Right lobe of liver (tissue), 6 donors: ENCODE data around the gene WNT9B. TPM values are rescaled to one million over a fixed set of nuclear protein-coding genes. Genes with fewer than 3 reads are reported as not detected.

Source experiments
- ATAC-seq, 4 donors: fragments of 200-7000 bp; cut with Tn5 transposase; one replicate each; pipeline ENCODE4 v1.9.1; 2020; ENCODE audit warnings: mild to moderate bottlenecking in 4 of 4, moderate library complexity in 4 of 4
- DNase-seq, 3 donors: peaks; one replicate each; pipeline ENCODE4 v3.0.0-alpha.2; 2020
- H3K27ac ChIP-seq, 3 donors: fragments of 200-600 bp; one replicate each; pipeline ENCODE4 v1.8.0; 2022
- H3K27me3 ChIP-seq, 2 donors: fragments of 200-600 bp; one replicate each; pipeline ENCODE4 v1.8.0; 2022
- H3K36me3 ChIP-seq, 4 donors: fragments of 200-600 bp; sonication (generic) in 1 of 4; one replicate each; pipeline versions ENCODE4 v1.5.1 to v1.8.0; 2017 to 2022; ENCODE audit warnings: control low read depth in 1 of 4
- H3K4me1 ChIP-seq, 4 donors: fragments of 200-600 bp; sonication (generic) in 1 of 4; one replicate each; pipeline versions ENCODE4 v1.5.1 to v1.8.0; 2017 to 2022; ENCODE audit warnings: control low read depth in 1 of 4
- H3K4me3 ChIP-seq, 3 donors: fragments of 200-600 bp; one replicate each; pipeline ENCODE4 v1.8.0; 2022
- H3K9me3 ChIP-seq, 4 donors: fragments of 200-600 bp; sonication (generic) in 1 of 4; one replicate each; pipeline versions ENCODE4 v1.5.1 to v1.8.0; 2017 to 2022; ENCODE audit warnings: control low read depth in 1 of 4
- POLR2A ChIP-seq: fragments of 450-650 bp; IDR thresholded peaks from one replicate; pipeline ENCODE4 v1.6.1; 2017; ENCODE audit warnings: antibody characterized with exemption, mild to moderate bottlenecking
- WGBS: methylation state at CpG from one replicate; pipeline ENCODE4 v1.1.6; 2018; ENCODE audit warnings: low coverage, low lambda C conversion rate; ENCODE audit not compliant: insufficient coverage; ENCODE audit errors: missing lambda C conversion rate; 5-methylcytosine and 5-hydroxymethylcytosine counted together
- intact Hi-C, 2 donors: fragments of 100-400 bp; cut with DNase I; formaldehyde crosslinking; loops; one replicate each; pipeline versions ENCODE4 v1.11.2 to v1.14.1; 2022
- total RNA-seq, 6 experiments: library from RNA; depleted of rRNA in 2 of 6; stranded (reverse); fragments of >200 nt in 2 of 6; fragmentation: NEBNext Ultra II Directional in 3 of 6; extraction: Animal tissue kit (Norgen Biotek cat#: 25700) in 3 of 6; gene quantifications; one replicate each; pipeline versions ENCODE4 v1.1.0 to v1.2.4, GENCODE V29; 2016 to 2023
- TF ChIP-seq, protein P1 (sequence below), 4 donors: fragments of 200-600 bp in 3 of 4; fragments of 450-650 bp in 1 of 4; IDR thresholded peaks; one replicate each; pipeline versions ENCODE4 v1.5.1 to v1.8.0; 2016 to 2022; ENCODE audit warnings: antibody characterized with exemption in 4 of 4, mild to moderate bottlenecking in 2 of 4
- donor health status: DM: no; HTN: yes; CAD: no.
- donor health status: DM: no; HTN: no; CAD: no.
- donor health status: DM: no; HTN: no; CAD: no.
- donor health status: DM: no; HTN: yes; CAD: no.
- donor health status: DM: no; HTN: yes; CAD: no.

WNT9B gene
- total RNA-seq, 6 experiments from 2014 or later, result 0.55 to 1.7 (median 1.2) TPM; not detected in 3

DNA sequence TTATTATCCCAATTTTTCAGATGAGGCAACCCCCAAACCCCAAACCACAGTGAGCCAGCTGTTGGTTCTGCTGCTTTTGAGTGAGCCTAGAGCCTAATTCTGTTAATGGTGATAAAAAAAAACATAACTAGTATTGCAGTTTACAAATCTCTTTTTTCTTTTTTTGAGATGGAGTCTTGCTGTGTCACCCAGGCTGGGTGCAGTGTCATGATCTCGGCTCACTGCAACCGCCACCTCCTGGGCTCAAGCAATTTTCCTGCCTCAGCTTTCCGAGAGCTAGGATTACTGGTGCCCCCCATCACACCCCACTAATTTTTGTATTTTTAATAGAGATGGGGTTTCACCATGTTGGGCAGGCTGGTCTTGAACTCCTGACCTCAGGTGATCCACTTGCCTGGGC is 3.1 kb downstream of the WNT9B start:
- no peak overlapping the region for H3K4me3 ChIP-seq
- H3K9me3 ChIP-seq, result no peaks in the 10 kb centered on the region
- intact Hi-C loops, result no loop called here
- H3K36me3 ChIP-seq, result no peaks in the 10 kb centered on the region
- peaks cover 0 to 5% of the 10 kb centered on the region in 2 donors for H3K27me3 ChIP-seq
- H3K4me1 ChIP-seq, result peaks cover 0 to 6% (median 2%) of the 10 kb centered on the region in 4 donors
- ATAC-seq (no peak), DNase-seq (no peak)
- WGBS, result 95% methylated on average over 3 of the region's 3 CpGs
- no peak overlapping the region for H3K27ac ChIP-seq
- TF ChIP-seq, protein P1, sequence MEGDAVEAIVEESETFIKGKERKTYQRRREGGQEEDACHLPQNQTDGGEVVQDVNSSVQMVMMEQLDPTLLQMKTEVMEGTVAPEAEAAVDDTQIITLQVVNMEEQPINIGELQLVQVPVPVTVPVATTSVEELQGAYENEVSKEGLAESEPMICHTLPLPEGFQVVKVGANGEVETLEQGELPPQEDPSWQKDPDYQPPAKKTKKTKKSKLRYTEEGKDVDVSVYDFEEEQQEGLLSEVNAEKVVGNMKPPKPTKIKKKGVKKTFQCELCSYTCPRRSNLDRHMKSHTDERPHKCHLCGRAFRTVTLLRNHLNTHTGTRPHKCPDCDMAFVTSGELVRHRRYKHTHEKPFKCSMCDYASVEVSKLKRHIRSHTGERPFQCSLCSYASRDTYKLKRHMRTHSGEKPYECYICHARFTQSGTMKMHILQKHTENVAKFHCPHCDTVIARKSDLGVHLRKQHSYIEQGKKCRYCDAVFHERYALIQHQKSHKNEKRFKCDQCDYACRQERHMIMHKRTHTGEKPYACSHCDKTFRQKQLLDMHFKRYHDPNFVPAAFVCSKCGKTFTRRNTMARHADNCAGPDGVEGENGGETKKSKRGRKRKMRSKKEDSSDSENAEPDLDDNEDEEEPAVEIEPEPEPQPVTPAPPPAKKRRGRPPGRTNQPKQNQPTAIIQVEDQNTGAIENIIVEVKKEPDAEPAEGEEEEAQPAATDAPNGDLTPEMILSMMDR (IDR thresholded peaks at IDR 0.05), result no peak
- TF ChIP-seq POLR2A, result no peak

DNA sequence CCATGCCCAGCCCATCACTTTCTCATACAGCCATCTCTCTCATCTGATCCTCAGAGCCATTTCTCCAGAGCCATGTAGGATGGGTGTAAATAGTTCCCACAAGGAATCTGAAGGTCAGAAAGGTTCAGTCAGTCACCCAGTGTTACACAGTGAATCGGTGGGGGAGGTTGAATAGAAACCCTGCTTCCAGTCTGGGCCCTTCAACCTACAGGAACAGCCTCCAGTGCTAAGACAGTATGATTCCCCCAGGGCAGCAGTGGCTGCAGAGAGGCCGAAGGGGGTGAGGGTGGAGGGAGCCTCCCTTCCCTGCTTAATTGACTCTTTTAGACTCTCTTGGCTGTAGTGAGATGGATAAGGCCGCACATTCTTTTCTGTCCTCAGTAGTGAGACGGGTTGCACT is 3.6 kb downstream of the WNT9B start:
- peaks cover 0 to 6% (median 2%) of the 10 kb centered on the region in 4 donors for H3K4me1 ChIP-seq
- no peak for TF ChIP-seq POLR2A
- TF ChIP-seq, protein P1 (IDR thresholded peaks at IDR 0.05), result no peak
- DNase-seq, result no peak
- H3K27ac ChIP-seq, result no peak overlapping the region
- intact Hi-C loops, result no loop called here
- no peaks in the 10 kb centered on the region for H3K9me3 ChIP-seq
- no peaks in the 10 kb centered on the region for H3K36me3 ChIP-seq
- 33% methylated on average over 1 of the region's 4 CpGs for WGBS
- peaks cover 0 to 5% of the 10 kb centered on the region in 2 donors for H3K27me3 ChIP-seq
- H3K4me3 ChIP-seq, result no peak overlapping the region
- no peak for ATAC-seq

DNA sequence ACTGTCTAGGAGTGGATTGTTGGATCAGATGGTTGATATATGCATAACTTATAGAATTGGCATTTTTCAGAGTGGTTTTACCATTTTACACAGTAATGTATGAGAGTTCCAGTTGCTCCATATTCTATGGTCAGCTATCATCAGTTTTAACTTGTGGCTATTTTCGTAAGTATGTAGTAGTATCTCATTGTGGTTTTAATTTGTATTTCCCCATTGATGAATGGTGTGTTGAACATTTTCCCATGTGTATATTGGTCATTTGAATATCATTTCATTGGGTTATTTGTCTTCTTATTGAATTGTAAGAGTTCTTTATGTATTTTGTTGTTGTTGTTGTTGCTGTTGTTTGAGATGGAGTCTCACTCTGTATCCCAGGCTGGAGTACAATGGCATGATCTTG is 6.2 kb downstream of the WNT9B start:
- Histone ChIP-seq H3K27me3 (no peaks in the 10 kb centered on the region), H3K27ac (no peak overlapping the region), H3K4me1 (no peaks in the 10 kb centered on the region), H3K4me3 (no peak overlapping the region), H3K36me3 (no peaks in the 10 kb centered on the region), H3K9me3 (no peaks in the 10 kb centered on the region)
- TF ChIP-seq, protein P1 (IDR thresholded peaks at IDR 0.05), result no peak
- WGBS, result 94% methylated on average over 1 of the region's 1 CpG
- DNase-seq, result no peak
- no peak for ATAC-seq
- intact Hi-C loops, result no loop called here

DNA sequence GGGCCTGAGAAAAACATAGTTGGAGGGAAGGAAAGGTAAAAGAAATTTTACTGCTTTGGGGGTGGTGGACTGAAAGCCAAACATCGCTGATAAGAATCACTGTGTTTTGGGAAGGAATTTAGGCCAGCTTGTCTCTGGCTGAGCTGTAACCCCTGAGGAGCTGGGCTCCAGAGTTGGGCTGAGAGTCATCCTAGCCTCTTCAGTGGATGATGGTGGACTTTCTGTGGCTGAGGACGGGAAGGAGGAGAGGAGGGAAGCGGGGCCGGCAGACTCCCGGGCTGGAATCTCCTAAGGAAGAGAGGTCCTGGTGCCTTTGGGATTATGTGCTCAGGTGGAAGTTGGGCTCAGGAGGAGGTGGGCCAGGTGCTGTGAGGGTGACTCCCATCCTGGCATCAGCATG is 8.6 kb downstream of the WNT9B start:
- Histone ChIP-seq H3K27ac (no peak overlapping the region), H3K4me3 (no peak overlapping the region), H3K36me3 (no peaks in the 10 kb centered on the region), H3K4me1 (no peaks in the 10 kb centered on the region), H3K9me3 (no peaks in the 10 kb centered on the region), H3K27me3 (no peaks in the 10 kb centered on the region)
- no peak for DNase-seq
- TF ChIP-seq, protein P1 (IDR thresholded peaks at IDR 0.05), result no peak
- no peak for TF ChIP-seq POLR2A
- intact Hi-C loops, result no loop called here
- WGBS, result 87% methylated on average over 4 of the region's 5 CpGs
- no peak for ATAC-seq

DNA sequence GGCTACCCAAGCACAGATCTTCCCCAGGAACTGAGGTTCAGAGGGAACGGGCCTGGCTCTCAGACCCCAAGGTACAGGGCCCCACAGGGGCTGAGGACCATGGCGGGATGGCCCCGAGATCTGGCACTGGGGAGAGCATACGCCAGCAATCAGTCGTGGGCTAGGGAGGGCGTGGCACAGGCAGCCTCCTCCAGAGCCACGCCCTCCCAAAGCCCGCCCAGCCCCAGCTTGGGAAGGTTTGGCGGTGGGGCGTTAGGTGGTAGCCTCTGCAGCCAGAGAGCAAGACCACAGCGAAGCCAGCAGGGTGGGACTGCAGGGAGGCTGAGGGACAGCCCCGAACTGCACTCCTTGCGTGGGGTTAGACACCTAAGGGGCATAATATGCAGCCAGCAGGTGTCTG is 11.6 kb downstream of the WNT9B start:
- no peaks in the 10 kb centered on the region for H3K27me3 ChIP-seq
- intact Hi-C loops, result no loop called here
- ATAC-seq, result no peak
- H3K4me3 ChIP-seq, result no peak overlapping the region
- no peak overlapping the region for H3K27ac ChIP-seq
- no peaks in the 10 kb centered on the region for H3K36me3 ChIP-seq
- no peaks in the 10 kb centered on the region for H3K4me1 ChIP-seq
- WGBS, result no CpG with 5 or more reads among the region's 13 CpGs
- DNase-seq, result no peak
- no peaks in the 10 kb centered on the region for H3K9me3 ChIP-seq
- TF ChIP-seq POLR2A, result no peak
- TF ChIP-seq, protein P1 (IDR thresholded peaks at IDR 0.05), result no peak
